Activated naive CD4-positive, alpha-beta T cell treated with anti-CD3 and anti-CD28 coated beads, Interleukin-2, amount 50 U/mL, for 72 hours (primary cell): Measurements from ENCODE around the gene GYPE. TPM values are rescaled to one million over a fixed set of nuclear protein-coding genes. Genes with fewer than 3 reads are reported as not detected.
"Not testable (repeated sequence)": the region's sequence is repeated elsewhere in the genome, so short reads cannot be mapped to it uniquely, and the experiment has no call there.

Source experiments
- ATAC-seq, 2 donors: fragments of 150-1000 bp; cut with Tn5 transposase; 2 replicates each; pipeline ENCODE4 v1.10.0; 2021; ENCODE audit warnings: mild to moderate bottlenecking in 2 of 2, moderate library complexity in 2 of 2
- DNase-seq, 2 donors: peaks; one replicate each; pipeline ENCODE4 v3.0.0; 2021 to 2022; ENCODE audit warnings: low spot score in 2 of 2
- H3K27ac Mint-ChIP-seq, 2 donors: one replicate each; pipeline ENCODE4 v1.8.0; 2022; ENCODE audit warnings: mild to moderate bottlenecking in 2 of 2, mixed read lengths in 2 of 2
- H3K36me3 Mint-ChIP-seq, 2 donors: one replicate each; pipeline ENCODE4 v1.8.0; 2022; ENCODE audit warnings: mixed read lengths in 2 of 2
- H3K9me3 Mint-ChIP-seq, 2 donors: one replicate each; pipeline ENCODE4 v1.8.0; 2022; ENCODE audit warnings: mixed read lengths in 2 of 2
- total RNA-seq, 2 donors: library from RNA; stranded (reverse); gene quantifications; one replicate each; pipeline ENCODE4 v1.2.3, GENCODE V29; 2022

GYPE gene
- under 1 TPM in 1 of 2 donors, not detected in 1; 0.29 TPM for total RNA-seq

GRCh38 chr4:143905440-143905839 lies at the start of gene GYPE:
TSS of gene GYPE (minus strand) at chr4:143905559. CDS start at chr4:143905507, 52 bp downstream.
- H3K27ac Mint-ChIP-seq, H3K9me3 Mint-ChIP-seq, DNase-seq, ATAC-seq, H3K36me3 Mint-ChIP-seq: not testable (repeated sequence)

GRCh38 chr4:143951458-143951972 lies 46.2 kb upstream of the GYPE start:
- Mint-ChIP-seq H3K36me3 (peaks cover 8 to 10% of the 10 kb centered on the region in 2 donors), H3K9me3 (peaks cover 17 to 28% of the 10 kb centered on the region in 2 donors)
- peak in 1 of 2 donors; percentile 68 for ATAC-seq
- H3K27ac Mint-ChIP-seq, DNase-seq: not testable (repeated sequence)

- not testable (repeated sequence) for DNase-seq, ATAC-seq, H3K27ac Mint-ChIP-seq
- H3K36me3 Mint-ChIP-seq, result peaks cover 8 to 10% of the 10 kb centered on the region in 2 donors
- H3K9me3 Mint-ChIP-seq, result peaks cover 17 to 28% of the 10 kb centered on the region in 2 donors
Measured at GRCh38 chr4:143950967-143951366, 45.6 kb upstream of the GYPE start.

GRCh38 chr4:143950185-143950584 lies 44.8 kb upstream of the GYPE start:
- peaks cover 17 to 28% of the 10 kb centered on the region in 2 donors for H3K9me3 Mint-ChIP-seq
- H3K27ac Mint-ChIP-seq, ATAC-seq, DNase-seq: not testable (repeated sequence)
- H3K36me3 Mint-ChIP-seq, result peaks cover 8 to 10% of the 10 kb centered on the region in 2 donors

- ATAC-seq, H3K27ac Mint-ChIP-seq: not testable (repeated sequence)
- peaks cover 10 to 22% of the 10 kb centered on the region in 2 donors for H3K9me3 Mint-ChIP-seq
Measured at GRCh38 chr4:143947493-143947892, 42.1 kb upstream of the GYPE start.

GRCh38 chr4:143940708-143941107 lies 35.3 kb upstream of the GYPE start:
- H3K36me3 Mint-ChIP-seq, ATAC-seq, H3K27ac Mint-ChIP-seq, DNase-seq, H3K9me3 Mint-ChIP-seq: not testable (repeated sequence)

More at GRCh38 chr4:143947493-143947892, 42.1 kb upstream of the GYPE start:
- not testable (repeated sequence) for DNase-seq
- peaks cover 8 to 10% of the 10 kb centered on the region in 2 donors for H3K36me3 Mint-ChIP-seq

GRCh38 chr4:143939528-143939927 lies 34.2 kb upstream of the GYPE start:
- Mint-ChIP-seq H3K27ac (no peak overlapping the region), H3K36me3 (no peaks in the 10 kb centered on the region)

GRCh38 chr4:143938890-143939289 lies 33.5 kb upstream of the GYPE start:
- H3K27ac Mint-ChIP-seq, H3K36me3 Mint-ChIP-seq, H3K9me3 Mint-ChIP-seq, ATAC-seq, DNase-seq: not testable (repeated sequence)

More at GRCh38 chr4:143939528-143939927, 34.2 kb upstream of the GYPE start:
- no peak for ATAC-seq
- no peak for DNase-seq
- H3K9me3 Mint-ChIP-seq, result no peaks in the 10 kb centered on the region

GRCh38 chr4:143921181-143921580 lies 15.8 kb upstream of the GYPE start:
- peaks cover 4 to 7% of the 10 kb centered on the region in 2 donors for H3K9me3 Mint-ChIP-seq
- no peak overlapping the region for H3K27ac Mint-ChIP-seq
- DNase-seq (no peak), ATAC-seq (no peak)
- peaks cover 0 to 6% of the 10 kb centered on the region in 2 donors for H3K36me3 Mint-ChIP-seq

GRCh38 chr4:143916485-143916884 lies 11.1 kb upstream of the GYPE start:
- H3K36me3 Mint-ChIP-seq, DNase-seq, ATAC-seq, H3K27ac Mint-ChIP-seq: not testable (repeated sequence)
- peaks cover 7 to 12% of the 10 kb centered on the region in 2 donors for H3K9me3 Mint-ChIP-seq

GRCh38 chr4:143912478-143912877 lies 7.1 kb upstream of the GYPE start:
- DNase-seq, ATAC-seq, H3K9me3 Mint-ChIP-seq, H3K27ac Mint-ChIP-seq, H3K36me3 Mint-ChIP-seq: not testable (repeated sequence)

GRCh38 chr4:143911528-143912417 lies 6.4 kb upstream of the GYPE start:
- H3K27ac Mint-ChIP-seq, H3K9me3 Mint-ChIP-seq, DNase-seq, H3K36me3 Mint-ChIP-seq: not testable (repeated sequence)
- ATAC-seq, result peak in 1 of 2 donors; percentile 45

GRCh38 chr4:143910906-143911305 lies 5.5 kb upstream of the GYPE start:
- not testable (repeated sequence) for ATAC-seq, DNase-seq, H3K9me3 Mint-ChIP-seq, H3K36me3 Mint-ChIP-seq, H3K27ac Mint-ChIP-seq

- ATAC-seq, result peak; percentile 40 to 64
- not testable (repeated sequence) for H3K36me3 Mint-ChIP-seq, DNase-seq
Measured at GRCh38 chr4:143907811-143908210, 2.5 kb upstream of the GYPE start.

GRCh38 chr4:143904431-143904830 lies 928 bp downstream of the GYPE start:
- not testable (repeated sequence) for H3K9me3 Mint-ChIP-seq, H3K36me3 Mint-ChIP-seq, H3K27ac Mint-ChIP-seq, ATAC-seq, DNase-seq

More at GRCh38 chr4:143907811-143908210, 2.5 kb upstream of the GYPE start:
- not testable (repeated sequence) for H3K9me3 Mint-ChIP-seq, H3K27ac Mint-ChIP-seq

- ATAC-seq, H3K36me3 Mint-ChIP-seq, H3K27ac Mint-ChIP-seq, H3K9me3 Mint-ChIP-seq, DNase-seq: not testable (repeated sequence)
Measured at GRCh38 chr4:143890323-143890722, 15.0 kb downstream of the GYPE start.

- H3K27ac Mint-ChIP-seq, H3K36me3 Mint-ChIP-seq, ATAC-seq, H3K9me3 Mint-ChIP-seq, DNase-seq: not testable (repeated sequence)
Measured at GRCh38 chr4:143888189-143888588, 17.2 kb downstream of the GYPE start.
